Caco-2 (cell line): Measurements from ENCODE around the gene TRIM59. TPM values are rescaled to one million over a fixed set of nuclear protein-coding genes. Genes with fewer than 3 reads are reported as not detected.

ENCODE experiments used
- BruUV-seq: library from RNA; stranded (reverse); fragments of 400-500 nt; replicated peaks from 2 replicates; lab custom pipeline; 2021; lab: Mats Ljungman, UMichigan
- CTCF ChIA-PET: fragments of 300-600 bp; sonication (Branson Sonifier 250); formaldehyde crosslinking; loops from one replicate; lab custom pipeline; 2022; ENCODE audit warnings: antibody characterized with exemption; lab: Charles Lee
- POLR2A ChIA-PET: fragments of 300-600 bp; sonication (Branson Sonifier 250); formaldehyde crosslinking; loops from one replicate; lab custom pipeline; 2022; ENCODE audit warnings: antibody characterized with exemption; lab: Charles Lee
- DNase-seq, 2 experiments: peaks; one replicate each; pipeline versions ENCODE4 v3.0.0 to v3.0.0-alpha.2; 2020 to 2022
- H3K27me3 ChIP-seq: replicated peaks from 2 replicates; pipeline ENCODE4 v1.6.0; 2011; ENCODE audit warnings: low read length; ENCODE audit not compliant: control insufficient read depth, insufficient read depth
- H3K36me3 ChIP-seq: 2 replicates; pipeline ENCODE4 v1.5.1; 2011; ENCODE audit warnings: low read length; ENCODE audit not compliant: control insufficient read depth, insufficient read depth
- H3K4me1 ChIP-seq: fragments of 250-450 bp; sonication (Bioruptor Pico); 2 replicates; pipeline ENCODE4 v1.5.1; 2020; ENCODE audit warnings: mild to moderate bottlenecking
- H3K4me3 ChIP-seq: 2 replicates; pipeline ENCODE4 v1.5.1; 2011; ENCODE audit warnings: low read depth, mild to moderate bottlenecking, control low read depth, low read length
- H3K9me3 ChIP-seq: fragments of 250-450 bp; sonication (Bioruptor Pico); 2 replicates; pipeline ENCODE4 v1.5.1; 2020; ENCODE audit warnings: mild to moderate bottlenecking, moderate library complexity
- H3K27ac Mint-ChIP-seq: one replicate; pipeline ENCODE4 v1.8.0; 2022; ENCODE audit warnings: mixed read lengths; ENCODE audit not compliant: unreplicated experiment
- H3K27me3 Mint-ChIP-seq: one replicate; pipeline ENCODE4 v1.8.0; 2022; ENCODE audit warnings: mixed read lengths; ENCODE audit not compliant: insufficient read depth, unreplicated experiment
- H3K36me3 Mint-ChIP-seq: one replicate; pipeline ENCODE4 v1.8.0; 2022; ENCODE audit warnings: mild to moderate bottlenecking, mixed read lengths; ENCODE audit not compliant: insufficient read depth, unreplicated experiment
- H3K4me1 Mint-ChIP-seq: one replicate; pipeline ENCODE4 v1.8.0; 2022; ENCODE audit warnings: low read depth, mixed read lengths; ENCODE audit not compliant: unreplicated experiment
- H3K4me3 Mint-ChIP-seq: one replicate; pipeline ENCODE4 v1.8.0; 2022; ENCODE audit warnings: mild to moderate bottlenecking, moderate library complexity, mixed read lengths; ENCODE audit not compliant: unreplicated experiment
- H3K9me3 Mint-ChIP-seq: one replicate; pipeline ENCODE4 v1.8.0; 2022; ENCODE audit warnings: mixed read lengths; ENCODE audit not compliant: unreplicated experiment
- intact Hi-C: fragments of 100-400 bp; cut with micrococcal nuclease; formaldehyde crosslinking; loops from one replicate; pipeline ENCODE4 v1.10.0; 2022; ENCODE audit not compliant: unreplicated experiment
- total RNA-seq: library from RNA; stranded (reverse); gene quantifications from 2 replicates; pipeline ENCODE4 v1.2.3, GENCODE V29; 2022
- TF ChIP-seq, protein P1 (sequence below), 2 experiments: fragments of 200-600 bp in 1 of 2; IDR thresholded peaks; 1 replicate in 1 of 2; 2 replicates in 1 of 2; pipeline versions ENCODE4 v1.5.1 to v1.8.0; 2011 to 2022; ENCODE audit warnings: antibody characterized with exemption in 1 of 2, control low read depth in 1 of 2, inconsistent platforms in 1 of 2, low read depth in 1 of 2, low read length in 1 of 2, mild to moderate bottlenecking in 1 of 2, moderate library complexity in 1 of 2; ENCODE audit not compliant: insufficient read depth in 1 of 2, severe bottlenecking in 1 of 2, unreplicated experiment in 1 of 2

Gene TRIM59
- total RNA-seq, 1 experiment from 2014 or later: 4.5 TPM

GRCh38 chr3:160435095-160435494 lies 14.5 kb downstream of the TRIM59 start:
- intact Hi-C loops: no loop called here
- Mint-ChIP-seq H3K36me3 (peaks cover 77% of the 10 kb centered on the region), H3K4me1 (no peaks in the 10 kb centered on the region), H3K4me3 (no peak overlapping the region), H3K9me3 (no peaks in the 10 kb centered on the region), H3K27me3 (no peaks in the 10 kb centered on the region), H3K27ac (no peak overlapping the region)
- no peak overlapping the region for H3K4me3 ChIP-seq
- no TSS peak for BruUV-seq
- no peaks in the 10 kb centered on the region for H3K9me3 ChIP-seq
- no peak for DNase-seq
- H3K4me1 ChIP-seq: no peaks in the 10 kb centered on the region
- peaks cover 2% of the 10 kb centered on the region; the same call in 1 of the 2 replicates for H3K36me3 ChIP-seq
- TF ChIP-seq, protein P1, sequence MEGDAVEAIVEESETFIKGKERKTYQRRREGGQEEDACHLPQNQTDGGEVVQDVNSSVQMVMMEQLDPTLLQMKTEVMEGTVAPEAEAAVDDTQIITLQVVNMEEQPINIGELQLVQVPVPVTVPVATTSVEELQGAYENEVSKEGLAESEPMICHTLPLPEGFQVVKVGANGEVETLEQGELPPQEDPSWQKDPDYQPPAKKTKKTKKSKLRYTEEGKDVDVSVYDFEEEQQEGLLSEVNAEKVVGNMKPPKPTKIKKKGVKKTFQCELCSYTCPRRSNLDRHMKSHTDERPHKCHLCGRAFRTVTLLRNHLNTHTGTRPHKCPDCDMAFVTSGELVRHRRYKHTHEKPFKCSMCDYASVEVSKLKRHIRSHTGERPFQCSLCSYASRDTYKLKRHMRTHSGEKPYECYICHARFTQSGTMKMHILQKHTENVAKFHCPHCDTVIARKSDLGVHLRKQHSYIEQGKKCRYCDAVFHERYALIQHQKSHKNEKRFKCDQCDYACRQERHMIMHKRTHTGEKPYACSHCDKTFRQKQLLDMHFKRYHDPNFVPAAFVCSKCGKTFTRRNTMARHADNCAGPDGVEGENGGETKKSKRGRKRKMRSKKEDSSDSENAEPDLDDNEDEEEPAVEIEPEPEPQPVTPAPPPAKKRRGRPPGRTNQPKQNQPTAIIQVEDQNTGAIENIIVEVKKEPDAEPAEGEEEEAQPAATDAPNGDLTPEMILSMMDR (IDR thresholded peaks at IDR 0.05; ENCODE audit: insufficient read depth in 1 of 2, low read depth in 1 of 2, low read length in 1 of 2, severe bottlenecking in 1 of 2, unreplicated experiment in 1 of 2): no peak
- ChIA-PET CTCF (no interaction called here), POLR2A (no interaction called here)
- no peaks in the 10 kb centered on the region for H3K27me3 ChIP-seq

- Mint-ChIP-seq H3K27ac (no peak overlapping the region), H3K4me1 (no peaks in the 10 kb centered on the region), H3K4me3 (no peak overlapping the region), H3K36me3 (peaks cover 81% of the 10 kb centered on the region), H3K9me3 (no peaks in the 10 kb centered on the region), H3K27me3 (no peaks in the 10 kb centered on the region)
- CTCF ChIA-PET: no interaction called here
- TF ChIP-seq, protein P1 (IDR thresholded peaks at IDR 0.05; ENCODE audit: insufficient read depth in 1 of 2, low read depth in 1 of 2, low read length in 1 of 2, severe bottlenecking in 1 of 2, unreplicated experiment in 1 of 2): no peak
- no peaks in the 10 kb centered on the region for H3K27me3 ChIP-seq
- no peak for DNase-seq
- H3K4me3 ChIP-seq: no peak overlapping the region
- no peaks in the 10 kb centered on the region for H3K4me1 ChIP-seq
- H3K36me3 ChIP-seq: peaks cover 2% of the 10 kb centered on the region; the same call in 1 of the 2 replicates
- TSS peak; percentile 34 for BruUV-seq
- intact Hi-C loops: no loop called here
- POLR2A ChIA-PET: no interaction called here
- no peaks in the 10 kb centered on the region for H3K9me3 ChIP-seq
Observed at GRCh38 chr3:160434071-160434470, 15.5 kb downstream of the TRIM59 start.

DNA sequence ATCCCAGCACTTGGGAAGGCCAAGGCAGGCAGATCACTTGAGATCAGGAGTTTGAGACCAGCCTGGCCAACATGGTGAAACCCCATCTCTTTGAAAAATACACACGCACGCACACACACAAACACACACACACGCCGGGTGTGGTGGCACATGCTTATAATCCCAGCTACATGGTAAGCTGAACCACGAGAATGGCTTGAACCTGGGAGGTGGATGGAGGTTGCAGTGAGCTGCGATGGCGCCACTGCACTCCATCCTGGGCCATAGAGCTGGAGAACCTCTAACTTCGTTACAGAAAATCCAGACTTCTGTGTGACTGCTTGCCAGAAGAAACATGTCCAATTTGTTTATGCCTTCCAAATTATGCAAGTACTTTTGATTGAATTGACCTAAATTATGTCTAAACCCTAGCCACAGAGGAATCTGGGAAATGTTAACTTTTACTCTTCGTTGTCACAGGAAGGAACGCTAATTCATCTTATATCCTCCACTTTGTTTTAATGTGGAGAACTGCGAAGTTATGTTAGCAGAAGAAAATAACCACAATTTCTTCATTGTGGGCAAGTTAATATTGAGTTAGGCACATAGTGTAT lies 21.7 kb downstream of the TRIM59 start:
- CTCF ChIA-PET: no interaction called here
- H3K4me1 Mint-ChIP-seq: no peaks in the 10 kb centered on the region

More for the DNA sequence above, 21.7 kb downstream of the TRIM59 start:
- H3K27ac Mint-ChIP-seq: no peak overlapping the region
- POLR2A ChIA-PET: no interaction called here
- peaks cover 97% of the 10 kb centered on the region for H3K36me3 Mint-ChIP-seq
- TF ChIP-seq, protein P1 (IDR thresholded peaks at IDR 0.05; ENCODE audit: insufficient read depth in 1 of 2, low read depth in 1 of 2, low read length in 1 of 2, severe bottlenecking in 1 of 2, unreplicated experiment in 1 of 2): no peak
- H3K27me3 ChIP-seq: no peaks in the 10 kb centered on the region
- H3K9me3 ChIP-seq: no peaks in the 10 kb centered on the region
- no peaks in the 10 kb centered on the region for H3K27me3 Mint-ChIP-seq
- DNase-seq: no peak
- H3K36me3 ChIP-seq: peaks cover under 1% of the 10 kb centered on the region; the same call in 1 of the 2 replicates
- no peaks in the 10 kb centered on the region for H3K9me3 Mint-ChIP-seq
- intact Hi-C loops: no loop called here
- no peaks in the 10 kb centered on the region for H3K4me1 ChIP-seq
- no peak overlapping the region for H3K4me3 Mint-ChIP-seq
- no peak overlapping the region for H3K4me3 ChIP-seq
- BruUV-seq: no TSS peak
